Stomach (tissue), 4 donors: ENCODE measurements around the gene RNLS.

Source experiments
- CTCF ChIP-seq, 7 experiments: fragments of 450-650 bp in 4 of 7; fragments of 200-600 bp in 3 of 7; sonication (generic) in 3 of 7; IDR thresholded peaks; one replicate each; pipeline ENCODE4 v1.5.1; 2016 to 2019; ENCODE audit warnings: antibody characterized with exemption in 7 of 7, control low read depth in 2 of 7, mild to moderate bottlenecking in 1 of 7
- EP300 ChIP-seq: sonication (generic); formaldehyde crosslinking; IDR thresholded peaks from one replicate; pipeline ENCODE4 v1.6.1; 2017; ENCODE audit warnings: antibody characterized with exemption
- POLR2A ChIP-seq, 4 donors: fragments of 450-650 bp; IDR thresholded peaks; one replicate each; pipeline ENCODE4 v1.6.1; 2016; ENCODE audit warnings: antibody characterized with exemption in 4 of 4, control low read depth in 2 of 4, mild to moderate bottlenecking in 1 of 4, moderate library complexity in 1 of 4
- POLR2AphosphoS5 ChIP-seq, 3 donors: sonication (generic); formaldehyde crosslinking; IDR thresholded peaks; one replicate each; pipeline ENCODE4 v1.6.1; 2016; ENCODE audit warnings: antibody characterized with exemption in 3 of 3

- TF ChIP-seq POLR2A (IDR thresholded peaks at IDR 0.05) (no peak), POLR2AphosphoS5 (IDR thresholded peaks at IDR 0.05) (no peak), CTCF (IDR thresholded peaks at IDR 0.05) (no peak), EP300 (no peak)
Observed at GRCh38 chr10:88256886-88257285, 326.2 kb downstream of the RNLS start.
